ENCODE results near the gene NHERF1. TPM values are rescaled to one million over a fixed set of nuclear protein-coding genes. Genes with fewer than 3 reads are reported as not detected.

The NHERF1 gene
- total RNA-seq, 2 experiments from 2014 or later = 115 to 170 TPM

DNA sequence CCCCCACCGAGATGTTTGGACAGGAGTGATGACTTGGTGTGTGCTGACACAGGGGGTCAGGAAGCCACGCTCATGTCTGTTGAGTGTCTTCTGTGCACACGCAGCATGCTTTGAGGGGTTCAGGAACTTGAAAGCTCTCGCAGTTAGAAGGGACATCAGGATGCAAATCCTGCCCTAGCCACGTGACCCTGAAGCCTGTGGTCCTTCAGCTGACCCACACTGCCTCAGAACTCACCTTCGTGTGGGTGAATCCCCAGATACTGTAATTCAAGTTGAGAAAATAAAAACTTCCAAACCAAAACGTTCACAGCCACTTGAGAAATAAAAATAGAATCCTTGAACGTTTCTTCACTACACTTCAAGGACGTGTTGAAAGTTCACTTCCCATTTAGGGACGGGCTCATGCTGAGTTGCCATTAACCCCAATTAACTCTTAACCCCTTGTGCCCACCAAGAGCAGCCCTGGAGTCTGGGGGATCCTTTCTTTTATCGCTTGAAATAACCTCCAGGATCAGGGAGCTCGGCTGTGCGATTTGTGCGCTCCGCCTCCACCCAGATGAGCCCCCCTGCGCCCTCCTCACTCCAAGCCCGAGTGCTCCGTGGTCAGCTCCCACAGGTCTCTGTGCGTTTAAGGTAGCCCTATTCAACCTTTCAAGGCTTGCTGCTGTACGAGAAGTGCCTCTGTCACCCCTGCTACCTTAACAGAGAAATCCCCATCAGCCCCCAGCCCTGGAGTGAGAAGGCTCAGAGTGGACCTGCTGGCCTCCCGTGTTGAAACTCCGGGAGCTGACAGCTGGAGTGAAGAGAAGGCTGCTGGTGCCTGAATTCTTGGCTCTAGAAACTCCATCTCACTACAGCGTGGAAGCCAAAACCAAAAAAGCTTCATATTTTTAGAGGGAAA is 63.9 kb downstream of the NHERF1 start:
- Mint-ChIP-seq H3K9me3 (ENCODE audit: low read depth) (no peaks in the 10 kb centered on the region), H3K27me3 (no peaks in the 10 kb centered on the region), H3K4me3 (no peak overlapping the region), H3K36me3 (ENCODE audit: low read depth) (peaks cover 3% of the 10 kb centered on the region), H3K27ac (no peak overlapping the region), H3K4me1 (no peaks in the 10 kb centered on the region)
- ATAC-seq (no peak), DNase-seq (no peak)
- POLR2A ChIA-PET = no interaction called here
- intact Hi-C loops (cut with DNase I, micrococcal nuclease) = no loop called here
- CTCF ChIA-PET = interaction anchor here (0.8 to 0.9 kb wide), 2 partner anchors 21 to 67 kb away, joined by 3 read pairs; no protein-coding TSS in a partner anchor

DNA sequence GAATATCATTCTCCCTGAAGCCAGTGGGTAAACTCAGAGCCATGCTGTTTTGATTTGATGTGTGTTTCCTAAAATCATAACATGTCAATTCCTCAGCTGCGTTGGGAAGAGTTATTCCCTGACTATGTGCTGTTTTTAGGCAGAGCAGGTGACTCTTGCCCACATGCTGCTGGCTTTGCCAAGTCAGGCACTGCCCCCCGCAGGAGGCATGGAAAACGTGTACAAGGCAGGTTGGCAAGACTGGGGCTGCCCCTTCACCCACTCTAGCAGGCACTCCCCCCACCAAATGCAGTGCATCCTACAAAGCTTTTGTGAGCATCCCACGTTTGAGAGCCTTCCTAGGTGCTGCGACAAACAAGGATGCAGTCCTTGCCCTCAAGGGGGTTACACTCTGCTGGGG is 66.0 kb downstream of the NHERF1 start:
- intact Hi-C loops (cut with DNase I, micrococcal nuclease) = no loop called here
- peak; percentile 25 for DNase-seq

DNA sequence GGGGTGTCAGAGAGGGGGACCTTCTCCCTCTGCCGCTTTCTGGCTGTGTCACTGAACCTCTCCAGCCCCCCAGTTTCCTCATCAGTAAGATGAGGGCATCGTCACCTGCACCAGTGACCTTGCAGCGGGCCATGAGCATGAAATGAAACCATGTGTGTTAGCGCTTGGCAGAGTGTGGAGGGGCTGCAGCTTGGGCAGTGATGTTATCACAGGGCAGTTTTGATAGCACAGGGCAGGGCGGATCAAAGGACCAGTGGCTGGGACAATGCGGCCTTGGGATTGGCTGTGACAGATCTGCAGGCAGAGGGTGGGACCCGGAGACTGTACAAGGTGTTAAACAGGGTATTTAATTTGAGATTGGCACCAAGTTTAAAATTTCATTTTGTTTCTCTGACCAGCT is 66.6 kb downstream of the NHERF1 start:
- Mint-ChIP-seq H3K4me1 (no peaks in the 10 kb centered on the region), H3K27ac (no peak overlapping the region), H3K4me3 (no peak overlapping the region), H3K9me3 (ENCODE audit: low read depth) (no peaks in the 10 kb centered on the region), H3K36me3 (ENCODE audit: low read depth) (peaks cover under 1% of the 10 kb centered on the region), H3K27me3 (no peaks in the 10 kb centered on the region)
- intact Hi-C loops (cut with DNase I, micrococcal nuclease) = no loop called here
- ChIA-PET POLR2A (no interaction called here), CTCF (no interaction called here)
- DNase-seq (no peak), ATAC-seq (no peak)

More for the DNA sequence above, 66.0 kb downstream of the NHERF1 start:
- Mint-ChIP-seq H3K27me3 (no peaks in the 10 kb centered on the region), H3K4me3 (no peak overlapping the region), H3K27ac (no peak overlapping the region), H3K4me1 (no peaks in the 10 kb centered on the region), H3K36me3 (ENCODE audit: low read depth) (peaks cover 3% of the 10 kb centered on the region), H3K9me3 (ENCODE audit: low read depth) (no peaks in the 10 kb centered on the region)
- no peak for ATAC-seq
- ChIA-PET CTCF (interaction anchor here (0.8 kb wide), 1 partner anchor 79 kb away, joined by 3 read pairs; the partner anchor contains the start of gene FADS6), POLR2A (no interaction called here)

- Mint-ChIP-seq H3K9me3 (ENCODE audit: low read depth) (no peaks in the 10 kb centered on the region), H3K27me3 (no peaks in the 10 kb centered on the region), H3K36me3 (ENCODE audit: low read depth) (peaks cover 4% of the 10 kb centered on the region), H3K4me1 (no peaks in the 10 kb centered on the region), H3K27ac (no peak overlapping the region), H3K4me3 (no peak overlapping the region)
- POLR2A ChIA-PET = no interaction called here
- DNase-seq (peak; percentile 21), ATAC-seq (peak; percentile 47)
- intact Hi-C loops (cut with DNase I, micrococcal nuclease) = no loop called here
- CTCF ChIA-PET = interaction anchor here (0.6 to 0.9 kb wide), 2 partner anchors 8 to 24 kb away, joined by 3 read pairs; no protein-coding TSS in a partner anchor
These were observed 67.3 kb downstream of the NHERF1 start for GRCh38 chr17:74815550-74816370.

DNA sequence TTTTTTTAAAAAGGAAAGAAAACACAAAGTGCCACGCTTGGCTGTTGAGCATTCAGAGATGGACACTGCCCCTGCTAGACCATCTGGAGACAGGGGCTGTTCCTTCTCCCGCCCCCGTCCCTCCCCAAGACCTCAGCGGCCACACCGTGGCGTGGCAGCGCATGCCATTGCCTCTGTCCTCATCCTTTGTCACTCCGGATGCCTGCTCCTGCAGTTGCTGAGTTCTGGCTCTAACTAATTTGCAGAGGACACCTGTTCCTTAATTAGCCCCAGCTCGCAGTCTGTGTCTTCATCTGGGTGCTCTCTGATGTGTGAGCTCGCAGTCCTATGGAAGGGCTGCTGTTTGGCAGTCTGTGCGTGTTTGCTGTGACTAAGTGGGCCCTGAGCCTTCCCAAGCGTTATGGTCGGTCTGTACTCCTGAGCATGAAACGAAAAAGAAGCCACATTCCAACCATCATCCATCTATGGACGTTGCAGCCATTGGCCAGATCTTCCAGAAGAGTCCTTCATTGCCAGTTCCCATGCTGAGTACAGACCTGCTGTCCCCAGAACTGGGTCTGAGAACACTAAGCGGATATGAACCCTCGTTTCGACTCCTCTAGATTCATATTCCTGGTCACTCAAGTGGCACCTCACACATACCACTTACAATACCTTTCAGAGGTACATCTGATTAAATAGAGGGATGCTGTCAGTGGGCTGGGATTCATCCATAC is 68.6 kb downstream of the NHERF1 start:
- Mint-ChIP-seq H3K4me3 (no peak overlapping the region), H3K36me3 (ENCODE audit: low read depth) (peaks cover 4% of the 10 kb centered on the region), H3K9me3 (ENCODE audit: low read depth) (no peaks in the 10 kb centered on the region), H3K27ac (no peak overlapping the region), H3K27me3 (no peaks in the 10 kb centered on the region), H3K4me1 (no peaks in the 10 kb centered on the region)
- intact Hi-C loops (cut with DNase I, micrococcal nuclease) = no loop called here
- DNase-seq (no peak), ATAC-seq (no peak)
- ChIA-PET POLR2A (no interaction called here), CTCF (interaction anchor here (0.7 to 0.9 kb wide), 2 partner anchors 10 to 55 kb away, joined by 3 to 4 read pairs; no protein-coding TSS in a partner anchor)

DNA sequence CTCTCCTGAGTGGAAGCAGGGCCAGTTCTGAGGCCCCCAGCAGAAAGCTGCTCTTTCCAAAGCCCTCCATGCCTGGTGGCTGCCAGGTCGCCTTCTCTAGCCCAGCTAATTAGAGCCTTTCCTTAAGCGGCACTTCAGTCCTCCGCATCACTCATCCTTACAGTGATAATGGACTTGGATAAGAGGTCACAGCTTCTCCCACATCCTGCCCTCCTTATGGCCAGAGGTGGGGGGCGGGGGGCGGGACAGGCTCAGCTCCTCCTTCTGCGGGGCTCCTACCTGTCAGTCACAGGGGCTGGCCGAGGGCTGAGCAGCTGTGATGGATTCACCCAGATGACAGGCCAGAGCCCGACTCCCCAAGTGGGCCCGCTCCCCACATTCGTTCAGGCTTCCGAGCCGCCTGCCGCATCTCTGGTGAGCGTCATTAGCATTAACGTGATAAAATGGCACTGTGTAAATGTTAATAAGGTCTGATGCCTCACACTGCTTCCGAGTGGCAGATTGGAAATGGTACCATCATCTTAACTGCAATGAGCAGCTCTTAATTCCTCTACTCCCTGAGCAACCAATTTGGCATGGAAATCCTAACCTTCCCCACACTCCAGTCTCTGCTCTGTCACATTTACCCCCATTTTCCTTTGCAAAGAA is 70.0 kb downstream of the NHERF1 start:
- no peaks in the 10 kb centered on the region for H3K9me3 Mint-ChIP-seq (ENCODE audit: low read depth)
- H3K4me1 Mint-ChIP-seq = no peaks in the 10 kb centered on the region
- ChIA-PET POLR2A (interaction anchor here (0.6 kb wide), 1 partner anchor 146 kb away, joined by 4 read pairs; no protein-coding TSS in a partner anchor), CTCF (interaction anchor here (0.6 to 1.2 kb wide), 2 partner anchors 8 to 44 kb away, joined by 3 to 4 read pairs; no protein-coding TSS in a partner anchor)
- H3K4me3 Mint-ChIP-seq = no peak overlapping the region
- no peaks in the 10 kb centered on the region for H3K27me3 Mint-ChIP-seq
- DNase-seq (no peak), ATAC-seq (no peak)
- intact Hi-C loops (cut with DNase I, micrococcal nuclease) = no loop called here
- H3K27ac Mint-ChIP-seq = no peak overlapping the region
- H3K36me3 Mint-ChIP-seq (ENCODE audit: low read depth) = peaks cover 4% of the 10 kb centered on the region

Small RNA genes lying within 50 kb of the gene (microRNA-seq; reads per million reads assigned to microRNA genes)
- 93.7 reads per million, percentile 63 among the genes with 10 or more reads in this experiment for gene MIR3615 (ENCODE audit: borderline replicate concordance)

Other genes with a start within 250 kb of the NHERF1 start
- not detected for gene CD300LB, start 217.2 kb upstream of the NHERF1 start, total RNA-seq
- not detected for gene CD300C, start 202.5 kb upstream of the NHERF1 start, total RNA-seq
- not detected for gene CD300H, start 181.1 kb upstream of the NHERF1 start, total RNA-seq
- under 1 TPM in 1 of 2 experiments, not detected in 1; 0.18 TPM for gene CD300LD, start 156.3 kb upstream of the NHERF1 start, total RNA-seq
- gene CD300E, start 124.9 kb upstream of the NHERF1 start, total RNA-seq = not detected
- gene CD300LF, start 35.7 kb upstream of the NHERF1 start, total RNA-seq = not detected
- 1 to 10 TPM; 2.7 to 3.5 TPM for gene RAB37, start 11.4 kb upstream of the NHERF1 start, total RNA-seq
- gene NAT9, start 27.7 kb downstream of the NHERF1 start, total RNA-seq = 10 to 100 TPM; 23.7 to 39.6 TPM
- gene GRIN2C, start 111.3 kb downstream of the NHERF1 start, total RNA-seq = not detected
- gene FDXR, start 124.4 kb downstream of the NHERF1 start, total RNA-seq = 10 to 100 TPM; 19.1 to 21.3 TPM
- not detected for gene FADS6, start 145.0 kb downstream of the NHERF1 start, total RNA-seq
- not detected for gene USH1G, start 174.6 kb downstream of the NHERF1 start, total RNA-seq
- not detected for gene OTOP2, start 175.6 kb downstream of the NHERF1 start, total RNA-seq
- gene OTOP3, start 187.3 kb downstream of the NHERF1 start, total RNA-seq = not detected
- gene HID1, start 224.1 kb downstream of the NHERF1 start, total RNA-seq = 1 to 10 TPM; 1.6 TPM
- under 1 TPM; 0.89 to 0.91 TPM for gene CDR2L, start 239.0 kb downstream of the NHERF1 start, total RNA-seq